OCI-LY3 (cell line): Measurements from ENCODE around the gene KDELR3.

ENCODE experiments used
- H2AFZ ChIP-seq: fragments of 200-600, 300-600 bp; shearing (Covaris generic); 2 replicates; pipeline ENCODE4 v1.6.0; 2014; ENCODE audit warnings: antibody characterized with exemption, low read depth, low read length
- H3K27ac ChIP-seq: fragments of 200-600, 300-600 bp; sonication (generic); 2 replicates; pipeline ENCODE4 v1.5.1; 2014; ENCODE audit warnings: mild to moderate bottlenecking, low read length, moderate library complexity, mixed read lengths
- H3K27me3 ChIP-seq: fragments of 200-600, 300-600 bp; sonication (generic); 2 replicates; pipeline ENCODE4 v1.6.1; 2014; ENCODE audit warnings: low read depth, low read length, mixed read lengths
- H3K36me3 ChIP-seq: fragments of 200-600, 300-600 bp; sonication (generic); replicated peaks from 2 replicates; pipeline ENCODE3; 2014; ENCODE audit warnings: low read depth, low read length, mixed read lengths
- H3K4me1 ChIP-seq: fragments of 300-600, 200-600 bp; sonication (generic); 2 replicates; pipeline ENCODE4 v1.6.1; 2014; ENCODE audit warnings: low read length, mixed read lengths
- H3K4me2 ChIP-seq: fragments of 200-600, 300-600 bp; sonication (generic); 2 replicates; pipeline ENCODE4 v1.6.1; 2014; ENCODE audit warnings: low read length, mixed read lengths
- H3K4me3 ChIP-seq: fragments of 300-600, 200-600 bp; sonication (generic); 2 replicates; pipeline ENCODE4 v1.5.1; 2014; ENCODE audit warnings: antibody characterized with exemption, mild to moderate bottlenecking, low read length, moderate library complexity
- H3K79me2 ChIP-seq: fragments of 300-600, 200-600 bp; shearing (Covaris generic); 2 replicates; pipeline ENCODE4 v1.6.1; 2014; ENCODE audit warnings: mild to moderate bottlenecking, low read length, mixed read lengths
- H3K9ac ChIP-seq: fragments of 300-600, 200-600 bp; shearing (Covaris generic); 2 replicates; pipeline ENCODE4 v1.6.0; 2014; ENCODE audit warnings: mild to moderate bottlenecking, low read length, moderate library complexity
- H3K9me3 ChIP-seq: fragments of 200-600, 300-600 bp; shearing (Covaris generic); 2 replicates; pipeline ENCODE4 v1.6.1; 2014; ENCODE audit warnings: low read length, mixed read lengths; ENCODE audit not compliant: insufficient read depth
- H4K20me1 ChIP-seq: fragments of 200-600, 300-600 bp; sonication (generic); 2 replicates; pipeline ENCODE4 v1.6.1; 2016; ENCODE audit warnings: low read length, mixed read lengths; ENCODE audit not compliant: insufficient read depth
- CTCF ChIP-seq: fragments of 200-600, 300-600 bp; sonication (generic); IDR thresholded peaks from 2 replicates; pipeline ENCODE4 v1.5.1; 2014; ENCODE audit warnings: antibody characterized with exemption, low read length, low read depth
- EZH2phosphoT487 ChIP-seq: fragments of 200-600 bp; shearing (Covaris generic); IDR thresholded peaks from 2 replicates; pipeline ENCODE4 v1.6.1; 2018; ENCODE audit warnings: antibody characterized with exemption, mixed run types, low read depth

The KDELR3 gene

GRCh38 chr22:38433871-38434270 is 34.0 kb upstream of the KDELR3 start:
- H3K36me3 ChIP-seq: no peaks in the 10 kb centered on the region
- no peaks in the 10 kb centered on the region for H3K4me1 ChIP-seq
- H3K9me3 ChIP-seq: no peaks in the 10 kb centered on the region
- peaks cover 7% of the 10 kb centered on the region; the same call in 1 of the 2 replicates for H3K27me3 ChIP-seq
- H2AFZ ChIP-seq: no peak overlapping the region
- H3K27ac ChIP-seq: no peak overlapping the region
- no peak overlapping the region for H3K4me2 ChIP-seq
- no peaks in the 10 kb centered on the region for H4K20me1 ChIP-seq
- H3K79me2 ChIP-seq: no peaks in the 10 kb centered on the region
- no peak overlapping the region for H3K4me3 ChIP-seq
- no peak overlapping the region for H3K9ac ChIP-seq
- TF ChIP-seq CTCF (no peak), EZH2phosphoT487 (no peak)

- Histone ChIP-seq H3K4me3 (no peak overlapping the region), H4K20me1 (no peaks in the 10 kb centered on the region), H2AFZ (no peak overlapping the region), H3K36me3 (no peaks in the 10 kb centered on the region), H3K9me3 (no peaks in the 10 kb centered on the region), H3K4me2 (no peak overlapping the region), H3K4me1 (no peaks in the 10 kb centered on the region), H3K79me2 (no peaks in the 10 kb centered on the region), H3K27ac (no peak overlapping the region), H3K9ac (no peak overlapping the region), H3K27me3 (peaks cover 7% of the 10 kb centered on the region; the same call in 1 of the 2 replicates)
- TF ChIP-seq EZH2phosphoT487 (no peak), CTCF (peak; percentile 27; the same call in 1 of the 2 replicates)
Observed at GRCh38 chr22:38435010-38435409, 32.9 kb upstream of the KDELR3 start.

GRCh38 chr22:38435965-38436364 is 31.9 kb upstream of the KDELR3 start:
- Histone ChIP-seq H2AFZ (no peak overlapping the region), H3K36me3 (no peaks in the 10 kb centered on the region), H3K4me3 (no peak overlapping the region), H4K20me1 (no peaks in the 10 kb centered on the region), H3K9me3 (no peaks in the 10 kb centered on the region), H3K27me3 (peaks cover 12% of the 10 kb centered on the region), H3K9ac (no peak overlapping the region), H3K4me1 (no peaks in the 10 kb centered on the region), H3K4me2 (no peak overlapping the region), H3K79me2 (no peaks in the 10 kb centered on the region), H3K27ac (no peak overlapping the region)
- TF ChIP-seq CTCF (no peak), EZH2phosphoT487 (no peak)

- Histone ChIP-seq H4K20me1 (no peaks in the 10 kb centered on the region), H2AFZ (no peak overlapping the region), H3K9ac (no peak overlapping the region), H3K79me2 (no peaks in the 10 kb centered on the region), H3K27ac (no peak overlapping the region), H3K9me3 (no peaks in the 10 kb centered on the region), H3K27me3 (peaks cover 21% of the 10 kb centered on the region), H3K4me2 (no peak overlapping the region), H3K36me3 (no peaks in the 10 kb centered on the region), H3K4me3 (no peak overlapping the region), H3K4me1 (no peaks in the 10 kb centered on the region)
- TF ChIP-seq CTCF (no peak), EZH2phosphoT487 (no peak)
Observed at GRCh38 chr22:38436629-38437395, 31.1 kb upstream of the KDELR3 start.
